Body of pancreas (tissue), 4 donors: ENCODE data around the gene ARID1B.

Experiments
- CTCF ChIP-seq, 7 experiments: fragments of 450-650 bp in 4 of 7; fragments of 200-600 bp in 3 of 7; sonication (generic) in 3 of 7; IDR thresholded peaks; one replicate each; pipeline ENCODE4 v1.5.1; 2016 to 2019; ENCODE audit warnings: antibody characterized with exemption in 7 of 7
- POLR2A ChIP-seq, 3 donors: fragments of 450-650 bp; IDR thresholded peaks; one replicate each; pipeline ENCODE4 v1.6.1; 2016; ENCODE audit warnings: antibody characterized with exemption in 3 of 3, mild to moderate bottlenecking in 2 of 3

- no peak for TF ChIP-seq CTCF (IDR thresholded peaks at IDR 0.05)
- TF ChIP-seq POLR2A (IDR thresholded peaks at IDR 0.05): no peak
Measured at GRCh38 chr6:157224178-157224950, 447.2 kb downstream of the ARID1B start.
